ENCODE measurements around the gene ZNF784.

The ZNF784 gene, protein sequence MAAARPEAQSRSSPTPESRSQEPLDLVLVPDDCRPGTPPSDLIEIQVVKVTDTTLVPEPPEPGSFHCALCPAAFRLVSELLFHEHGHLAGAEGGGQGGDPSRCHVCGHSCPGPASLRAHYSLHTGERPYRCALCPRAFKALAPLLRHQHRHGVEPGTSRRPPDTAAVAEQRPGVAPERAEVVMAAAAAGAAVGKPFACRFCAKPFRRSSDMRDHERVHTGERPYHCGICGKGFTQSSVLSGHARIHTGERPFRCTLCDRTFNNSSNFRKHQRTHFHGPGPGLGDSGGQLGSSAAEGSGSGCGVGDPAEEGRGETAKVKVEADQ

GRCh38 chr19:55624109-55625003 is at the start of gene ZNF784:
Gene ZNF784, minus strand, starts transcription at chr19:55624566. Its CDS starts 5 bp downstream, at chr19:55624561.
- peak; percentile 91 for DNase-seq

DNA sequence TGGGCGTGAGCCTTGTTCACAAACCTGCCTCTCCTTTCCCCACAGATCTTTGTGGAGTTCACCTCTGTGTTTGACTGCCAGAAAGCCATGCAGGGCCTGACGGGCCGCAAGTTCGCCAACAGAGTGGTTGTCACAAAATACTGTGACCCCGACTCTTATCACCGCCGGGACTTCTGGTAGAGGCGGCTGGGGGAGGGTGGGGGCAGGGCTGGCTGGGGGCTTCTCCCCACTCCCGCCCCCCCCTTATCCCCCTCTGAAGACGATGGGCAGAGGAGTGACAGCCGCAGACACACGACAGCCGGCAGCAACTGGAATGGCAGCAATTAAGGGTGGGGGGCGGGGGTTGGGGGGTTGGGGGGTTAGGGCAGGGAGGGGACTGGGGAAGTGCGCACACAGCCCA is 49.5 kb upstream of the ZNF784 start:
- no peak for DNase-seq

- no peak for DNase-seq
Observed at GRCh38 chr19:55673465-55673864, 49.1 kb upstream of the ZNF784 start.

- no peak for DNase-seq
Observed at GRCh38 chr19:55672418-55672817, 48.1 kb upstream of the ZNF784 start.

GRCh38 chr19:55671054-55671378 is 46.6 kb upstream of the ZNF784 start:
- no peak for DNase-seq

DNA sequence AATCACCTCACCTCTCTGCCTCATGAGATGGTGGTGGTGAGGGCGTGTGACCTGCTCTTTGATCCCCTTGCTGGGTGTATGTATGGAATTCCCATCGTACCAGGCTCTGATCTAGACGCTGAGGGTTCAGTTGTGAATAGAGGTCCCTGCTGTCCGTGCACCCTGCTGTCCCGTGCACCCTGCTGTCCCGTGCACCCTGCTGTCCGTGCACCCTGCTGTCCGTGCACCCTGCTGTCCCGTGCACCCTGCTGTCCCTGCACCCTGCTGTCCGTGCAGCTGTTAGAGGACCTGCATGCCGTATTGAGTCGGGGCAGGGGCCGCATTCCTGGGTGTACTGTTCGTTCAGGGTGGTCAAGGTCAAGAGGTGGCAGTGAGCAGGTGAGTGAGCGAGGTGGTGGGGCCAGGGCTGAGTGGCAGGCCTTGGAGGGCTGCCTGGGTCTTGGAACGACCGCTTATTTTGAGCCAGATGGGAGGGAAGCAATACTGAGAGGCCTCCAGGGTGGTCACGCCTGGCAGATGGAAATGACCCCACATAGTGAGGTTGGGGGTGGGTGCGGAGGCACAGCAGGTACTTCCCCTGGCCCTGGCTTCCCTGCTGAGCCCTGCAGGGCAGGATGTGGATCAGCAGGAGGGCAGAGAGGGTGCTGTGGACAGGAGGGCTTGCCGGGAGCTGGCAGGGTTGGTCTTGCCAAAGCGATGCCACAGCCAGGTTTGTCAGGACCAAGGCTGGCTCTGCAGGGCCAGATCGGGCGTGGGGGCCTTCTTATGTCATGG is 46.1 kb upstream of the ZNF784 start:
- no peak for DNase-seq

DNA sequence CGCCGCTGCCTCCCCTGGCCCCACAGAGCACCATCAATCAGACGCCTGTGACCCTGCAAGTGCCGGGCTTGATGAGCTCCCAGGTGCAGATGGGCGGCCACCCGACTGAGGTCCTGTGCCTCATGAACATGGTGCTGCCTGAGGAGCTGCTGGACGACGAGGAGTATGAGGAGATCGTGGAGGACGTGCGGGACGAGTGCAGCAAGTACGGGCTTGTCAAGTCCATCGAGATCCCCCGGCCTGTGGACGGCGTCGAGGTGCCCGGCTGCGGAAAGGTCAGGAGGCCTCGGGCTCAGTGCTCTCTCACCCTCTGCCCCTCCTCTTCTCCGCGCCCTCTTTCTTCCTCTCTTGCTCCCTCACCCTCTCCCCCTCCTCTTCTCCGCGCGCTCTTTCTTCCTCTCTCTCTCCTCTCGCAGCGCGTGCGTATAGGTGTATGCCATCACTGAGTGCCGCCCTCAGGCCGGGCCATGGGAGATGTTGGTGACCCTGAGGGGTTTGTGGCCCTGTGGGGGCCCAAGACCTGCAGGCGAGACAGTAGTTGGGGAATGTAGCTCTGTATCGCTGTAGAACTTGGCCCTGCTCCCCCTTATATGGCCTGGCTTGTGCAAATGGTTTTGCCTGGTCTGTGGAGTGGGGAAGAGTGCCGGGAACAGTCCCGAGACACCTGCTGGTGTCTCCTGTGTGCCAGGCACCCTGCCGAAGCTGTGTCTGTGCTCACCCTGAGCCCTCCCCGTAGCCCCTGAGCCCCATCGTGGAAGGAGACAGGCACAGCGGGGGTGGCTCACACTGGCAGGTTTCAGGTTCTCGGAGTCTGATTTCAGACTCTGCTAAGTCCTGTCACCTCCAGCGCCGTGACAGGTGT is 45.3 kb upstream of the ZNF784 start:
- no peak for DNase-seq

DNA sequence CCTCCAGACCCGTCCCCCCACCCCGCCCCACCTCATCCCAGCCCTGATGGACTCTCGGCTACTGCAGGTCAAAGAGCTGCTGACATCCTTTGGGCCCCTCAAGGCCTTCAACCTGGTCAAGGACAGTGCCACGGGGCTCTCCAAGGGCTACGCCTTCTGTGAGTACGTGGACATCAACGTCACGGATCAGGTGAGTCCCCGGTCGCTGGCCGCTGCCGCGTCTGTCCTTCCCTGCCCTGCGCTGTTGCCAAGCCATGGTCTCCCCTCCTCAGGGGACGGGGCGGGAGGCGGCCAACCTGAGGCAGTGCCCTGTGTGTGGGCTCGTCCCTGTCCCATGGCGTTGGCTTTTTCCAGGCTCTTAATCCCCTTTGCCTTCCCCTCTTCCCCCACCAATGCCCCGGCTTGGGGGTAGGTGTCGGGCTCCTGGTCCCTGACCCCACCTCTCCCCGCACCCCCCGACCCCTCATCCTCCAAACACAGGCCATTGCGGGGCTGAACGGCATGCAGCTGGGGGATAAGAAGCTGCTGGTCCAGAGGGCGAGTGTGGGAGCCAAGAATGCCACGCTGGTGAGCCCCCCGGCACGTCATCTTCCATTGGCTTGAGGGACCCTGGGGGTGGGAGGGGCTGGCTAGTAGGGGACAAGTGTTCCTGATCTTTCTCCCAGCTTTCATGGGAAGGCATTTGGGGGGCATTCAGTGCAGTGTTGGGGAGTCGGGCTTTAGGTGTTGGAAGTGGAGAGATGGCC is 44.4 kb upstream of the ZNF784 start:
- no peak for DNase-seq

GRCh38 chr19:55667958-55668357 is 43.6 kb upstream of the ZNF784 start:
- DNase-seq, result no peak

DNA sequence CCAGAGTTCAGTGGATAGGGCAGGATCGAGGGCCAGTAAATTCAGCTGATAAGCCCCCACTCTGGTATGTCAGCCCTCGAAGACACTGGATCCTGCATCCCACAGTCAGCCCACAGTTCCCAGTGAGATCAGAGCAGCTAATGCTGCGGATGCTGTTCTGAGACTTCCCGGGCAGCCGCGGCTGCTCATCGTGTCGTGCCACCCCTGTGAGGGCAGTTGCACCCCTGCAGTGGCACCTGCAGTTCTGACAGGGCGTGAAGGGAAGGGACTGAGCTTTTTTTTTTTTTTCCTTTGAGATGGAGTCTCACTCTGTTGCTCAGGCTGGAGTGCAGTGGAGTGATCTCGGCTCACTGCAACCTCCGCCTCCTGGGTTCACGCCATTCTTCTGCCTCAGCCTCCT is 43.1 kb upstream of the ZNF784 start:
- DNase-seq, result no peak

GRCh38 chr19:55667006-55667381 is 42.6 kb upstream of the ZNF784 start:
- DNase-seq, result no peak

GRCh38 chr19:55666343-55667005 is 42.1 kb upstream of the ZNF784 start:
- no peak for DNase-seq

DNA sequence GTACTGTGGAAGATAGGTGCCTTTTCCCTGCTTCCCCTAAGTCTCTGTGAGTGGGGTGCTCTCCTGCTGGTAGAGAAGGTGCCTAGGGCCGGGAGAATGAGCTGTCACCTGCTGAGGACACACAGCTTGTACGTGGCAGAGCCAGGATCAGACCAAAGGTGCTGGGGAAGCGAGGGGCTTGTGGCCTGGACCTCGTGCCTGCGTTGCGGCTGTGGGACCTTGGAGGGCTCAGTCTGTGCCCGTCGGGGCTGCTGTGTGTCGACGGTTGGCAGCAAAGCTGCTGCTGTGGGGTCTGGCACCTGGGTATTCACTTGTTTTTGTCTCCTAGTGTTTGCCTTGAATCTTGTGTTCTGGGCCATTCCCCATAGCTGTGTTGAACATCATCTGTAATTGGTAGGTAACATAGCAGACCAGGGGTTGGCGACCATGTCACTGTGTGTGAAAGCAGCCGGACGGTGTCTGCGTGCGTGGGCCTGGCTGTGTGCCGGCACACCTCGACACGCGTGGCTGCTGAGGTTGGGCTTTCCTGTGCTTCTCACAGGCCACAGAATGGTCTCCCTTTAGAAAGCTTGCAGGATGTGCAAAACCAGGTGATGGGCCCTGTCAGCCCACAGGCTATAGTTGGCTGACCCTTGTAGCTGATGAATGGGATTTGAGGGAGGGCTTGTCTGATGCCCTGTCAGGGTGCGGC is 39.6 kb upstream of the ZNF784 start:
- DNase-seq, result no peak

GRCh38 chr19:55661826-55662225 is 37.5 kb upstream of the ZNF784 start:
- no peak for DNase-seq

DNA sequence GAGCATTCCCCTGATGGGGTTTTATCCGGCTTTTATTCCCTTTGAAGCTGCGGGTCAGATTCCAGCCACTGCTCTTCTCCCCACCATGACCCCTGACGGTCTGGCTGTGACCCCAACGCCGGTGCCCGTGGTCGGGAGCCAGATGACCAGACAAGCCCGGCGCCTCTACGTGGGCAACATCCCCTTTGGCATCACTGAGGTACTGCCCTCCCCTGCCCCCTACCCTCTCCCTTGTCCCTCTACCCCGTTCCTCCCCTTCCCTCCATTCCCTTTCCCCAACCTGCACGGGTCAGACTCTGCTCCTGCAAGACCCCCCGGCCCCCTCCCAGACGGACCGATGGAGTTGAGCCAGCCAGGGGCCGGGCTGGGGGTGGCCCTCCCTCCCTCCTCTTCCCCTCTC is 36.6 kb upstream of the ZNF784 start:
- DNase-seq, result no peak

DNA sequence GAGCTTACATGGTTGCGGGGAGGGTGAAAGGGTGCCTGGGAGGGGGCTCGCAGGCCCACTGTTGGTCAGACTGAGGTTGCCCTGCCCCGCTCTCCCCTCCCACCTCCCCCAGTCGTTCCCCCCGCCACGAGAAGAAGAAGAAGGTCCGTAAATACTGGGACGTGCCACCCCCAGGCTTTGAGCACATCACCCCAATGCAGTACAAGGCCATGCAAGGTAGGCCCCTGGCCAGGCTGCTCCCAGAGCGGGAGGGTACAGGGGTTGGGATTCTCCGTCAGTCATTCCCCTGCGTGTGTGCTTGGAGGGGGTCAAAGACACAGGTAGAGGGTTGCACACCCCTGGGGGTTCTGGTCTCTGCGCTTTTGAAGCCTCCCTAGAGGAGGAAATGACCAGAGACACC is 36.0 kb upstream of the ZNF784 start:
- no peak for DNase-seq

GRCh38 chr19:55659822-55660221 is 35.5 kb upstream of the ZNF784 start:
- DNase-seq, result no peak

DNA sequence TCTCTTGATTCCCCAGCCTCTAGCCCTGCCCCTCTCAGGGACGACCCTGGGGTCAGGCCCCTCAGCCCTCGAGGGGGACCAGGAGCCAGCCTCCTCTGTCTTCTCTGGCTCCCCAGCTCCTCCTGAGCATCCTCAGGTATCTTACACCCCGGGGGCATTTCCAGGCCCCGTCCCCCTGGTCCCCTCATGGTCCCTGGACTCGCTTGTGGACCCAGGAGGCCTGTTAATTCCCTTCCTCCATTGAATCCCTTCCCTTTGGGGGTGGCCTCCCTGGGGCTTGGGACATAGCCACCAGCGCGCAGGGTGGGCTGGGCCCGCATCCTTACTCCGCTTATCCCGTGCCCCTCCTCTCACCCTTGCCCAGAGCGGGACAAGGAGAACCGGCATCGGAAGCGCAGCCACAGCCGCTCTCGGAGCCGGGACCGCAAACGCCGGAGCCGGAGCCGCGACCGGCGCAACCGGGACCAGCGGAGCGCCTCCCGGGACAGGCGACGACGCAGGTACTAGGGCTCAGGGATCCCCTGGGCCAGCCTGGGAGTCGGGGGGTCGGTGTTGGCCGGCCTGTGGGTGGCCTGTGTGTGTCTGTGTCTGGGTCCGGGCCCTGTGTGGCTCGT is 34.6 kb upstream of the ZNF784 start:
- no peak for DNase-seq

GRCh38 chr19:55656988-55657747 is 32.8 kb upstream of the ZNF784 start:
- DNase-seq, result peak; percentile 31

Measured in activated naive CD4-positive, alpha-beta T cell treated with Interleukin-2 at 50 U/mL for 16 hours (primary cell).